SKM-1 treated with dmso at 0.1 percent for 144 hours (cell line): ENCODE results near the gene SLC25A24.
A peak's percentile ranks its signal among the peaks of the same experiment; 100 is the strongest.
"Not testable (repeated sequence)": the region's sequence is repeated elsewhere in the genome, so short reads cannot be mapped to it uniquely, and the experiment has no call there.

ENCODE experiments used
- DNase-seq: peaks from one replicate; lab custom pipeline; 2025; ENCODE audit not compliant: unreplicated experiment; lab: John Stamatoyannopoulos, UW

SLC25A24 gene

DNA sequence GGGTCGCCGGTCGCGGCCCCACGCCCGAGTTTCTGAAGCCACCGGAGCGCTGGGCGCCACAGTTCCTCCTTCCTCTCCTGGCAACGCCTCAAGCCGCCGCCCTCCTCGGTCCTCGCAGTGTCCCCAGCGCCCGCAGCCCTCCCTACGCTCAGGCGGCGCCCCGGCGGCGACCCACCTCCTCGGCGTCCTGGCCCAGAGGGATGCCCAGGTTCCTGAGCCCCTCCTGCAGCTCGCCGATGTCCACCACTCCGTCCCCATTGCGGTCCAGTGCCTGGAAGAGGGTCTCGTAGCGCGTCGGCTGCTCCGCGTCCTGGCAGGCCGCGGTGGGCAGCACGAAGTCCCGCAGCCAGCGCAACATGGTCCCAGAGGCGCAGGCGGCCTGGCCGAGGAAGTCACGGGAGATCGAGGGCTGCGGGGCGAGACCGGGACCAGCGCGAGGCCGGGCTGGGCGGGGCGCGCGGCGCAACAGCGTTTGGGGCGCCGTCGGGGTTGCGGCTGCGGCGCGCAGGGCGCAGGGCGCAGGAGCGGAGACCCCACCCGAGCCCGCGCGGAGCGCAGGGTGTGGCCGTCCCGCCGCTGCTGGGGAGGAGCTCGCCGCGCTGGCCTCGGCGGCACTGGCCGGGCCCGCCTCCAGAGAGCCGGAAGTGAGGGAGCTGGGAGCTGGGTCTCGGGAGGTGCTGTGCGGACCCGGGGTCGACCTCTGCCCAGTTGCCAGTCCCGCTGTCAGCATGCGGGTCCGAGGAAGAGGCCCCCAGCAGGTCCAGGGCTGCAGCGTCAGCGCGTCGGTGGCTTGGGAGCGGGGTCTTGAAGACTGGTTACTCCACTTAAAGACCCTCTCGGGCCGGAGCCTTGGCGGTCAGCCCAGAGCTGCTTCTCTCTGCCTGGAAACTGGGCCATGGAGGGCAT lies at the start of gene SLC25A24:
TSS of gene SLC25A24 (minus strand) at position 563 of the 906 bp plus-strand sequence. CDS start at position 358, 205 bp downstream.
- DNase-seq = peak; percentile 74

DNA sequence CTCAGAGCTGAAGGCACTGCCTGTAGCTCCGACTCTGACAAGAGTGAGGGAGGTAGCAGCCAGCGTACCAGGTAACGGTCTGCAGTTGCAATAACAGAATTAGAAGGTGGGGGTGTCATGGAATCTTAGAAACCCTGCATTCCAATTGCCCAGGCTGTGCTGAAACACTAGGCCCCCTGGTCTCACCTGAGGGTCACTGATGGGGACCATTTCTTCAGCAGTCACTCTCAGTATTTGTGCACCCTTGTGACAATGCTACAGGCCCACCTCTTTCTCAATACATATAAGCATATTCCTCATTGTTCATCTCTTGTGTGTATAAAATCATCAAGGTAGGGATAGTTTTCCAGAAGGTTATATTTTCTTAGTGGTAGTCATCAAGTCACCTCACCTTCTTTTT lies 43.8 kb upstream of the SLC25A24 start, which contains the start of gene NBPF4:
TSS of gene NBPF4 (minus strand) at position 101 of the 400 bp plus-strand sequence. CDS start 315 bp downstream, outside the sequence.
- not testable (repeated sequence) for DNase-seq

DNA sequence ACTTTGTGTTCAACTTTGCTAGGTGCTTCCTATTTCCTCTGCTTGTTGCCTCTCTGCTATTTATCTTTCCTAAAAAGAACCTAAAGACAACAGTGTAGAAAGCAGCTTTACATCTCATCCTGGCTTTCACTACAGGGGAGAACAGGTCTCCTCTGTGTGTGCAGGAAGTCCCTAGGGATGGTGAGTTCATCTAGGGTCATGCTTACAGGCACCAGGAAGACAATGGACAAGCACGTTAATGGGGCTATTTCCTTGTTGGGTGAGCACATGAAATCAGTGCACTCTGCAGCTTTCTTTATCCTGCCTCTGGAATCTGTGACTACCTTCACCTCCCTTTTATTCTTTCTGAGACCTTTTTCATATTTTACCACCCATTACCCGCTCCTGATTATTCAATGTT lies 39.3 kb upstream of the SLC25A24 start:
- DNase-seq = not testable (repeated sequence)

DNA sequence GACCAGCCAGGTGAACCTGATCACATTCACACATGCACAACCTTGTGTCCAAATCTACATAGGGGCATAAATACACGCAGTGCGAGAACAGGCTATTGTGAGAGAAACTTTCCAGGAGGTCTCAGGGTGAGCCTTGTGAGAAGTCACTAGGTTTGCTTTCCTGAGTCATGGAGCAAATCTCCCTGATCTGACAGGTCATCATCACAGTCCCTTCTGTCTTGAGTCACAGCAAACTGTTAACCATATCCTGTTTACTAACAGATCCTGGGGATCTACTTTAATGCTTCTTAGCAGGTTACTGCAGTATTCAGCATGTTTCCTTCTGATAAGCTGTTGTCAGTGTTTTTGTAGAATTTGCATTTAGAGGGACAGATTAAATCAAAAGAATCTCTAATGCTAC lies 35.2 kb upstream of the SLC25A24 start:
- not testable (repeated sequence) for DNase-seq

DNA sequence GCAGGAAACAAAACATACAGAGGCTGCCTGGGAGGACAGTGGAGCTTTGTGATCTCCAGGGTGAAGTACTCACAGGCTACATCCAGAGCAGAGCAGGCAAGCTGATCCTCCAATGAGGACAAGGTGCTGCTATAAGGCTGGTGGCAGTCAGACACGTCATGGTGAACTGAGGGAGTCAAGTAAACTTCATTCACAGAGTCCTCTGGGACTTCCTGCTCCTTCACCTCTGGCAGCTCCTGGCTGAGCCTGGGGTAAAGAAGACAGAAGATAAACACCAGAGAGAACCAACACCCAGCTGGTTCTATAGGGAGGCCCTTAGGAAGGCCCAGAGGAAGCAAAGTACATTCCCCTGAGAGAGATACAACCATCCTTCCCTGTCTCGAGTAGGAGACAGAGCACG lies 32.0 kb upstream of the SLC25A24 start:
- not testable (repeated sequence) for DNase-seq

DNA sequence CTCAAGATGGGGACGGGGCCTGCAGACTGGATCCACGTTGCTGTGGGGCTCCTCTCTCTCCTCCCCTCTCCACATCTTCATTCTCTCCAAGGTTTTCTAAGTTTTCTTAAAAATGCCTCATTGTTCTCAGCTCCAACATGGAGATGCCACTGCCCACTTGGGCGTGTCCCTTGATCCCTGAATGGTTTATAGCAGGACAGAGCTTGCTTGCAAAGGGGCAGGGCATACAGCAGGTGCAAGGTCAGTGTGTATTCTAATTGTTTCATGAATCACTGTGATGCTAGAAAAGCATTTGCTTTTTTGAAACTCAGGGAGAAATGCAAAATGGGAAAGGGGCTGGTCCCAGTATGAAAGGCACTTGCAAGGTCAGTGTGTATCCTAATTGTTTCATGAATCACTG lies 29.8 kb upstream of the SLC25A24 start:
- DNase-seq = not testable (repeated sequence)

DNA sequence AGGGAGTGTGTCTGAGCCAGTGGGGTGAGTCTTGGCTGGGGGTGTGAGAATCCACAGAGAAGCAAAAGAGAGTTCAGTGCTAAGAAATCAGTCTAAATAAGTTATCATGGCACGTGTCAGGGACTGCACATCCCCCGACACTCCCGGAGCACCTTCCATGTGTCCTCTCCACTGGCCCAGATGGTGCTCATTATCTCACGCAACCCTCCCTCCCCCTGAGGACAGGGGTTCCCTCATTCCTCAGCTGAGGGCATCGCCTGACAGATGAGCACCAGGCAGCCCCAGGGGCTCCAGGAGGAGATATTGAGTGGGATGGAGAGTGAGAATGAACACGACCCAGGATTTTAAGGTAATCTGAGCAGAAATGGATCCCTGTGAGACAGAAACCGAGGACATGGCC lies 27.6 kb upstream of the SLC25A24 start:
- DNase-seq = not testable (repeated sequence)

DNA sequence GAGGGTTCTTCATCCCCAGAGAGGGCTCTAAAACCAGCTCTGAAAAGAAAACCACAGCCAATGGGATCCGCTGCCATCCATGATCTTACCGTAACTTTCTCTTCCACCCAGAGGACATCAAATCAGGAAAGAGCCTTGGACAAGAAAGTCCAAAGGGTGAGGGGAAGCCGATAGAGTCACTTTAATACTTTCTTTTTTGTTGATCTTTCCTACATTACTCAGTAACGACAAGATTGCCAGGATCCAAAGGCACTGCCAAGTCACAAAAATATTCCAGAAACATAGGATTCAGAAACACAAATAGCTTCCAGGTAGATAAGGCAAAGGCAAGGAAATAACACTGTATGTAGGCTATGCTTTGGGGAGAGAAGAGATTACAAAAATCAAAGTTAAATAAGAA lies 26.7 kb upstream of the SLC25A24 start:
- not testable (repeated sequence) for DNase-seq

DNA sequence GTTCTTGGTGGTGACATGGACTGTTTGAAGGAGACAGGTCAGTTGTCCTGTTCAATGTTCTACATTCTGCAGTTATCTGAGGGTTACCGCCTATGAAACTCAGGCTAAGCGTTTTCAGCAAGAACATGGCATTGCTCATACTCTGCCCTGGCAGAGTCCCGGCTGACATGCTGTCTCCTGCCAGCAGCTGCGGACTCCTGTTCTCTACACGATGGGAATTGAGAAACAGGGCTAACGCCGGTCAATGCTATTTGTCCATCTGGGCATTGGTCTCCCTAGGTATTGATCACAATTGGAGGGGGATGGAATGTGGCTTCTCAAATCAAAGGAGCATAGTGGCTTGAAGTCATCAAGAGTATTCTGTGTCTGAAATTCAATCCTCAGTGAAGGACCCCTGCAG lies 23.1 kb upstream of the SLC25A24 start:
- not testable (repeated sequence) for DNase-seq

DNA sequence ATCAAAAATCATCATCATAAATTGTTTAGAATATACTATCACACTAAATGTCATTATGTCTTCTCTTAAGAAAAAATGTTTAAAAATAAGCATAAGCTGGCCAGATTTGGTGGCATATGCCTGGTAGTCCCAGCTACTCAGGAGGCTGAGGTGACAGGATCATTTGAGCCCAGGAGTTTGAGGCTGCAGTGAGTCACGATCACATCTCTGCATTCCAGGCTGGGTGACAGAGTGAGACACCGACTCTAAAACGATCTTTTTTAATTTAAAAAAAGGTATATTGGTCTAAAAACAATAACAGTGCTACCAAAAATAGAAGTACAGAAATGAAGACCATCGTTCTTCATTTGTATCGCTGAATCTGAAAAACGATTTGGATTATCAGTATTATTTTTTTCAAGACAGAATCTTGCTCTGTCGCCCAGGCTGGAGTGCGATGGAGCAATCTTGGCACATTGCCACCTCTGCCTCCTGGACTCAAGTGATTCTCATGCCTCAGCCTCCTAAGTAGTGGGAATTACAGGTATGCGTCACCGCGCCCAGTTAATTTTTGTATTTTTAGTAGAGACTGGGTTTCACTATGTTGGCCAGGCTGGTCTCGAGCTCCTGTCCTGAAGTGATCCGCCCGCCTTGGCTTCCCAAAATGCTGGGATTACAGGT lies 17.5 kb upstream of the SLC25A24 start:
- not testable (repeated sequence) for DNase-seq

DNA sequence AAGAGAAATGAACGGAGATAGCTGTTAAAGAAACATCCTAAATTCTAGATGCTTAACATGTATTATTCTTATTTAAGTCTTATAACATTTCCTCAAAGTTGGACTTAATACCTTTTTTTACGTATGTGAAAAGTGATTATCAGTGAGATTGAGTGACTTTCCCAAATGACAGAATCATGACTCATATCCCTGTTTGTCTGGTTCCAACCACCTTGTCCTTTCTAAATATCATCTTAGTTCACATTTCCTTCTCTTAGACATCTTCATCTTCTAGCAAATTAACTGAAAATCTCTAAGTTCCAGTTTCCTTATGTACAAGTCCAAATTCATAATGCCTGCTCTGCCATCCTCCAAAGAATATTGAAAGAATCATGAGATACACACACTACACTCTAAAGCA lies 16.9 kb upstream of the SLC25A24 start:
- DNase-seq = not testable (repeated sequence)

DNA sequence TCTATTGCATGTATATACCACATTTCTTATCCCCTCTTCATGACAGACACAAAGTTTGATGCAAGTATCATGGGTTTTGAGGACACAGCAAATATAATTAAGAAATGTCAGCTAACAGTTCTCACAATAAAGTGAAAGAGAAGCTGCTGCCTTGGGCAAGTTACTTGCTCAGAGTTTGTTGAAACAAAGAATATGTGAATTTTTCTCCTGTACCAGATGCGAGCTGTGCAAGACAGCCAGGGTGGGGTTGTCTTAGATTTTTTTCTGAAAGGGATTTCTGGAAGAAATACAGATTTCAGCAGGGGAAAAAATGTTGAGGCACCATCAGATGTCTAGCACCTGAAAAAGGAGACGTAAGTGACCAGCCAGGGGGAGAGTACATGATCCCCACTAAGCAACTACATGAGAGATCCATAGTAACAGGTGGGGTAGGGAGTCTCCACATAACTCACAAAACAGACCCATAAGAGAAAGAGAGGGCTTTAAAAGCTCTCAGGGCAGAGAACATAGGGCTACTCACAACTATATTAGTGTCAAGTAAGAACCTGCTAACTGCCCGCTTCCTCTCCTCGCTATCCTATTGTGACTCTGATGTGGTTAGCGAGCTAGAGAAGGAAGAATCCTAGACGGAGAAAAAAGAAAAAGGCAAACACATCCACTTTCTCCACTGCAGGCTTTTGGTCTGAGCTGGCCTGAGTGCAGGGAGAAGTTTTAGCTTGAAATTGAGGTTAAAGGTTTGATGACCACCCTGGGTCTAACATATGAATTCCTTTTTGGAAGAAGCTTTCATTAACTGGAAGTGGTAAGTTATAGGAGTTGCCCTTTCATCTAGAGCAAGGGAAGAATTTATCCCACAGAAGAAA lies 16.1 kb upstream of the SLC25A24 start:
- DNase-seq = not testable (repeated sequence)

DNA sequence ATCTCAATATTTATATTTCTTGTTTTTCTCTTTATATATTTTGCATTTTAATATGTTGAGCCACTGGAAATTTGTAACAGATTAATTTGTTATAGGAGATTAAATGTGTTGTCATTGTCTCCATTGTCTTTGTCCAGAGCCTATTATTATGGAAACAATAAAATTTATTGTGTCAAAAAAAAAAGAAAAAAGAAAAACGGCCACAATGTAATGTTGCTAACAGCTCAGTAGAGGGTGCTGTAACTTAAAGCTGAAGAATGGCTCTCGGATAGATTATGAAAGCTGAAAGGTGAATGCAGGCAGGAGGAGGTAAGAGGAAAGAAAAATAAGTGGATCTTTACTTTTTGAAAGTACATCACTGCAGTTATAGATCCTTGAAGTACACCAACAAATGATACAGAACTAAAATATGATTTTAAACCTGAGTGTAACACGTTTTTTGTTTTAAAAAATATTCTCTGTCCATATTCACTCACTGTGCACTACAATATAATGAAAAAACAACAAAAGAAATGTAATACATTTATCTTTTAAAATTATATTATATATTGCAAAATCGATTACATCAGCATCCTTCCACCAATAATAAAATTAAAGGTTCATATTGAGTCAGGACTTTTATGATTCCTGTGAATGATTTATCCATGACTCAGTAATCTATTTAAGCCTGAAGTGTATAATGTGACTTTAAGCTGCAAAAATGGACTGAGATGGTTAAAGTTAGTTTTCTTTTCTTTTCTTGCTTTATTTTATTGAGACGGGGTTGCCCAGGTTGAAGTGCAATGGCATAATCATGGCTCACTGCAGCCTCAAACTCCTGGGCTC lies 14.7 kb upstream of the SLC25A24 start:
- DNase-seq = peak; percentile 27

DNA sequence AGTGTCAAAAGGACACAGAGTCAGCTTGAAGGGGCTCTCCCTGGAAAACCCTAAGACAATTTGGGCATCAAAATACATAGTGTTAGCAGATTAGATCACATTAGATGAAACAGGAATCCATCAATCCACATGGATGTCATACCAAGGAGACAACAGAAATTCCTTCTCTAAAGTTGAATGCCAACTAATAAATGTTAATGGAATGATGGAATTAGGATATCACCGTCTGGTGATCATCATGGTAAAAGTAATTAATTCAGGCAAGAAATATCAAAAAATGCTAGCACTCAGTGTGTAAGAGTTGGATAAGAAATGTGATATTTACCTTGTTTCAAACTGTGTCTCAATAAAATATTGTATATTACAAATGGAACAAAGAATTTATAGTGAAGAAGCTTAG lies 10.9 kb upstream of the SLC25A24 start:
- no peak for DNase-seq

DNA sequence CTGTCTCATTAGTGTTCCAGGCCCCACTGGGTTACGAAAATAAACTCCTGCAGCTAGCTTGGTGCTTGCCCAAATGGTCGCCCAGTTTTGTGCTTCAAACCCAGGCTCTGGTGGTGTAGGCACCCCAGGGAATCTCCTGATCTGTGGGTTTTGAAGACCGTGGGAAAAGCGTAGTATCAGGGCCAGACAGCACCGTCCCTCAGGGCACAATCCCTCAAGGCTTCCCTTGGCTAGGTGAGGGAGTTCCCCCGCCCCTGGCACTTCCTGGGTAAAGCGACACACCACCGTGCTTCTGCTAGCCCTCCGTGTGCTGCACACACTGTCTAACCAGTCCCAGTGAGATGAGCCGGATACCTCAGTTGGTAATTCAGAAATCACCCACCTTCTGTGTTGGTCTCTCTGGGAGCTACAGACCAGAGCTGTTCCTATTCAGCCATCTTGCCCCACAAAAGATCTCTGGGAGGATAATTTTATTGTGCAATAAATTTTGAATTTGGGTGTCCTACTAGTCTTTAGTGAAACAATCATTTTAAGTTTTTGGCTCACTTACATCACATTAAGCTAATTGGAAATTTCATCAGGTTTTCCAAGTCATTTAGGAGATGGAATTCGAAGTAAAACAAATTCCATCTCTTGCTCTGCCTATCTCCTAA lies 9.4 kb upstream of the SLC25A24 start:
- no peak for DNase-seq

DNA sequence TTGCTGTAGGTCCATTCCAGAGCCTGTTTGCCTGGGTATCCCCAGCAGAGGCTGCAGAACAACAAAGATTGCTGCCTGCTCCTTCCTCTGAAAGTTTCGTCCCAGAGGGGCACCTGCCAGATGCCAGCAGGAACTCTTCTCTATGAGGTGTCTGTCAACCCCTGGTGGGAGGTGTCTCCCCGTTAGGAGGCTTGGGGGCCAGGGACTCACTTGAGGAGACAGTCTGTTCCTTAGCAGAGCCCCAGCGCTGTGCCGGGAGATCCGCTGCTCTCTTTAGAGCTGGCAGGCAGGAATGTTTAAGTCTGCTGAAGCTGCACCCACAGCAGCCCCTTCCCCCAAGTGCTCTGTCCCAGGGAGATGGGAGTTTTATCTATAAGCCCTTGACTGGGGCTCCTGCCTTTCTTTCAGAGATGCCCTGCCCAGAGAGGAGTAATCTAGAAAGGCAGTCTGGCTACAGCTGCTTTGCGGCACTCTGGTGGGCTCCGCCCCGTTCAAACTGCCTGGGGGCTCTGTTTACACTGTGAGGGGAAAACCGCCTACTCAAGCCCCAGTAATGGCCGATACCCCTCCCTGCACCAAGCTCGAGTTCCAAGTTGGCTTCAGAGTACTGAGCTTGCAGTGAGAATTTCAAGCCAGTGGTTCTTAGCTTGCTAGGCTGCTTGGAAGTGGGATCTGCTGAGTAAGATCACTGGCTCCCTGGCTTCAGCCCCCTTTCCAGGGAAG lies 8.7 kb upstream of the SLC25A24 start:
- DNase-seq = no peak

DNA sequence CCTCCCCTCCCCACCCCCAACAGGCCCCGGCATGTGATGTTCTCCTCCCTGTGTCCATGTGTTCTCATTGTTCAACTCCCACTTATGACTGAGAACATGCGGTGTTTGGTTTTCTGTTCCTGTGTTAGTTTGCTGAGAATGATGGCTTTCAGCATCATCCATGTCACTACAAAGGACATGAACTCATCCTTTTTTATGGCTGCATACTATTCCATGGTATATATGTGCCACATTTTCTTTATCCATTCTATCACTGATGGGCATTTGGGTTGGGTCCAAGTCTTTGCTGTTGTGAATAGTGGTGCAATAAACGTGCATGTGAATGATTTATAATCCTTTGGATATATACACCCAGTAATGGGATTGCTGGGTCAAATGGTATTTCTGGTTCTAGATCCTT lies 3.4 kb upstream of the SLC25A24 start:
- DNase-seq = not testable (repeated sequence)

DNA sequence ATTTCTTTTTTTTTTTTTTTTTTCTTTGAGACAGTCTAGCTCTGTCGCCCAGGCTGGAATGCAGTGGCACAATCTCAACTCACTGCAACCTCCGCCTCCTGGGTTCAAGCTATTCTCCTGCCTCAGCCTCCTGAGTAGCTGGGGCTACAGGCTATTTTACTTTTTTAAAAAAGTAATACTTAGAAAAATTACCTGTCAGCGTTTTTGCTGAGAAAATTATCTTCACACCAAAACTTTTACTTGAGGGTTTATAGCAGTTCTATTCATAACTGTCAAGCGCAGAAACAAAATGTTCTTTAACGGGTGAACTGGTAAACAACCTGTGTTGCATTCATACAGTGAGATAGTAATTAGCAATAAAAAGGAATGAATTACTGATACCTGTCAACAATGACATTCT lies 1.5 kb upstream of the SLC25A24 start:
- DNase-seq = no peak

DNA sequence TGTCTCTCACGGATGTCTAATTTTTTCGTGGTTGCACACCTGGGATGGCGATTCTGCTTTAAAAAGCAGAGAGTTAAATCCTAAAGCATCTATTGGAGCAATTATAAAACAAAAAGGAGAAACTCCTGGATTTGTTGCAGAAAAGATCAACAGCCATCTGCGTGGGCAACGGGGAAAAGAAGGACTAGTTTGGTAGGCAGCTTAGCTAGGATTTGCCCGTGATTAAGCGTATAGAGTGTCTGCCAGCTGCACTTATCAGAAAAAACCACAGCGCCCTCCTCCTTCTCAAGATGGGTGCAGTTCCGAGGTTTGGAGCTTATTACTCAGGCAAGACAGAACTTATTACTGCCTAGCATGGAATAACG lies 526 bp upstream of the SLC25A24 start:
- peak; percentile 37 for DNase-seq
